GM23338 (cell line): Measurements from ENCODE around the gene CAAP1.

Source experiments
- CTCF ChIP-seq, 2 experiments: fragments of 200-600 bp in 1 of 2; sonication (generic) in 1 of 2; conservative IDR thresholded peaks; 2 replicates each; pipeline versions ENCODE4 v1.5.1 to v1.6.1; 2016 to 2017; ENCODE audit warnings: antibody characterized with exemption in 2 of 2, low read depth in 2 of 2, mild to moderate bottlenecking in 2 of 2, moderate library complexity in 1 of 2
- ETS1 ChIP-seq: IDR thresholded peaks from 2 replicates; pipeline ENCODE4 v1.6.1; 2016; ENCODE audit warnings: antibody characterized with exemption
- EZH2 ChIP-seq: fragments of 200-600 bp; sonication (generic); IDR thresholded peaks from one replicate; pipeline ENCODE4 v1.8.0; 2017; ENCODE audit warnings: antibody characterized with exemption, mild to moderate bottlenecking, low read depth; ENCODE audit not compliant: unreplicated experiment
- EZH2phosphoT487 ChIP-seq: fragments of 200-600 bp; sonication (generic); IDR thresholded peaks from one replicate; pipeline ENCODE4 v1.8.1; 2018; ENCODE audit warnings: antibody characterized with exemption; ENCODE audit not compliant: unreplicated experiment
- JUNB ChIP-seq: IDR thresholded peaks from one replicate; pipeline ENCODE4 v1.6.1; 2016; ENCODE audit warnings: antibody characterized with exemption; ENCODE audit not compliant: unreplicated experiment
- POLR2AphosphoS5 ChIP-seq: IDR thresholded peaks from 2 replicates; pipeline ENCODE4 v1.6.1; 2016; ENCODE audit warnings: antibody characterized with exemption, low read depth
- TF ChIP-seq, protein P1 (sequence below): IDR thresholded peaks from one replicate; pipeline ENCODE4 v1.6.1; 2018; ENCODE audit warnings: antibody characterized with exemption; ENCODE audit not compliant: unreplicated experiment

DNA sequence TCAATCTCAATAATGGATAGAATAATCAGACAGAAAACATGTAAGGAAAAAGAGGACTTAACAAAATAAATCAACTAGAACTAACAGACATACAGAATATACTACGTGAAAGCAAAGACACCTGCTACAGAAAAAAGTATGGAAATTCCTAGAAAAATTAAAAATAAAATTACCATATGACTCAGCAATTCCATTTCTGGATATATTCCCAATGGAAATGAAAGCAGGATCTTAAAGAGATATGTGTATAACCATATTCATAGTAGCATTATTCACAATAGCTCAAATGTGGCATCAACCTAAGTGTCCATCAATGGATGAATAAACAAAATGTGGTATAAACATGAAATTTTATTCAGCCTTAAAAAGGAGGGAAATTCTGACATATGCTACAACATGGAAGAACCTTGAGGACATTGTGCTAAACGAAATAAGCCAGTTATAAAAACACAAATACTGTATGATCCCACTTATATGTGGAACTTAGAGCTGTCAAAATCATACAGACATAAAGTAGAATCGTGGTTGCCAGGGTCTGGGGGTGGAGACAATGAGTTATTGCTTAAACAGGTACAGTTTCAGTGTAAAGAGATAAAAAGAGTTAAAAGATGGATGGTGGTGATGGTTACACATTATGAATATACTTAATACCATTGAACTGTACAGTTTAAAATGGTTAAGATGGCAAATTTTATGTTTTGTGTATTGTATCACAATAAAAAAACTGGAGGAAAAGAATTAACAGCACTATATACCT lies 47.5 kb upstream of the CAAP1 start:
- no peak for TF ChIP-seq CTCF (conservative IDR thresholded peaks at IDR 0.05; ENCODE audit: low read depth in 2 of 2)
- TF ChIP-seq, protein P1, sequence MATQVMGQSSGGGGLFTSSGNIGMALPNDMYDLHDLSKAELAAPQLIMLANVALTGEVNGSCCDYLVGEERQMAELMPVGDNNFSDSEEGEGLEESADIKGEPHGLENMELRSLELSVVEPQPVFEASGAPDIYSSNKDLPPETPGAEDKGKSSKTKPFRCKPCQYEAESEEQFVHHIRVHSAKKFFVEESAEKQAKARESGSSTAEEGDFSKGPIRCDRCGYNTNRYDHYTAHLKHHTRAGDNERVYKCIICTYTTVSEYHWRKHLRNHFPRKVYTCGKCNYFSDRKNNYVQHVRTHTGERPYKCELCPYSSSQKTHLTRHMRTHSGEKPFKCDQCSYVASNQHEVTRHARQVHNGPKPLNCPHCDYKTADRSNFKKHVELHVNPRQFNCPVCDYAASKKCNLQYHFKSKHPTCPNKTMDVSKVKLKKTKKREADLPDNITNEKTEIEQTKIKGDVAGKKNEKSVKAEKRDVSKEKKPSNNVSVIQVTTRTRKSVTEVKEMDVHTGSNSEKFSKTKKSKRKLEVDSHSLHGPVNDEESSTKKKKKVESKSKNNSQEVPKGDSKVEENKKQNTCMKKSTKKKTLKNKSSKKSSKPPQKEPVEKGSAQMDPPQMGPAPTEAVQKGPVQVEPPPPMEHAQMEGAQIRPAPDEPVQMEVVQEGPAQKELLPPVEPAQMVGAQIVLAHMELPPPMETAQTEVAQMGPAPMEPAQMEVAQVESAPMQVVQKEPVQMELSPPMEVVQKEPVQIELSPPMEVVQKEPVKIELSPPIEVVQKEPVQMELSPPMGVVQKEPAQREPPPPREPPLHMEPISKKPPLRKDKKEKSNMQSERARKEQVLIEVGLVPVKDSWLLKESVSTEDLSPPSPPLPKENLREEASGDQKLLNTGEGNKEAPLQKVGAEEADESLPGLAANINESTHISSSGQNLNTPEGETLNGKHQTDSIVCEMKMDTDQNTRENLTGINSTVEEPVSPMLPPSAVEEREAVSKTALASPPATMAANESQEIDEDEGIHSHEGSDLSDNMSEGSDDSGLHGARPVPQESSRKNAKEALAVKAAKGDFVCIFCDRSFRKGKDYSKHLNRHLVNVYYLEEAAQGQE = no peak
- no peak for TF ChIP-seq POLR2AphosphoS5
- TF ChIP-seq EZH2 = no peak
- TF ChIP-seq ETS1 = no peak
- TF ChIP-seq JUNB = no peak
- no peak for TF ChIP-seq EZH2phosphoT487
